Ovary (tissue), 3 donors: ENCODE measurements around the gene NCK2.

Experiments
- CTCF ChIP-seq, 3 donors: fragments of 450-650 bp in 2 of 3; fragments of 200-600 bp in 1 of 3; IDR thresholded peaks; one replicate each; pipeline versions ENCODE4 v1.5.1 to v1.8.0; 2016 to 2022; ENCODE audit warnings: antibody characterized with exemption in 3 of 3, mild to moderate bottlenecking in 1 of 3
- POLR2A ChIP-seq: fragments of 450-650 bp; IDR thresholded peaks from one replicate; pipeline ENCODE4 v1.6.1; 2017; ENCODE audit warnings: antibody characterized with exemption, mild to moderate bottlenecking, moderate library complexity
- donor health status: DM: no; HTN: no; CAD: no.

DNA sequence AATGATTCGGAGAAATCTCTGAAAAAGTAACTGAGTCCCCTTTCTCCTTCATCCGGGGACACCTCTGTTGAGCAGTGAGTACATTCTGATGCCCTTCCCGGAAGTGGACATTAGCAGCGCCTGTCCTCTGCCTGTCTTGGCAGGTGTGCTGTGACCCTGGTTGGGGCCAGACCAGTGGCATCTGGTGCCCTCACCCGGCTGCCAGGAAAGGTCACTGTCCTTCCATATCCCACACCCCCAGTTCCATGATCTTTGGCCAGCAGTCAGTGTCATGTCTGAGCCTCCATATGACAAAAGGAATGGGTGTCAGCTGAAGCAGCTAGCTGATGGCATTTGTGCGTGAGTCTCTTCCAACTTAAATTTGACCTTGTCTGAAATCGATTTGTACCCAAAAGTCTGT lies 128.1 kb downstream of the NCK2 start:
- TF ChIP-seq CTCF (IDR thresholded peaks at IDR 0.05) (no peak), POLR2A (no peak)
